ENCODE data around the gene ZNF423. TPM values are rescaled to one million over a fixed set of nuclear protein-coding genes. Genes with fewer than 3 reads are reported as not detected.

Gene ZNF423
- total RNA-seq, 1 donor from 2014 or later, result not detected

DNA sequence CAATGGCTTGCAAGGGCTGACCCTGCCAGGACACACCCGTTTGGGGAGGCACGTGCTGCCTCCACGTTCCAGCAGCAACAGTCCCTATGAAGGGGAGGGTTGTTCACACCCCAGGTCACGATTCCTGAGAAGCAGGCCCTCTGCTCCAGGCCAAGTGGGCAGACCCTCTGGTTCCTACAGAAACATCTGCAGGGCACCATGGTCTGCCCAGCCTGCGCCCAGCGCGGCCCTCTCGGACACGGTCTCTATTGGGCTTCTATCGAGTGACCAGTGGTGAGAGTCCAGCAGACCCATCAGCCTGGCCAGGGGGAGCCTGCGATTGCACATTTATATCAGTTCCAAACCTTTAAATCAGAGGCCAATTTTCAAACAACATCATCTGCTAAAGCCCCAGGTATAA is 128.3 kb downstream of the ZNF423 start:
- Mint-ChIP-seq H3K4me3 (no peak overlapping the region), H3K4me1 (no peaks in the 10 kb centered on the region), H3K27me3 (no peaks in the 10 kb centered on the region), H3K9me3 (peaks cover 4% of the 10 kb centered on the region), H3K27ac (no peak overlapping the region), H3K36me3 (ENCODE audit: low read depth) (no peaks in the 10 kb centered on the region)
- ATAC-seq (ENCODE audit: low read depth), result no peak
- ChIA-PET CTCF (no interaction called here), POLR2A (no interaction called here)
- TF ChIP-seq, protein P1, sequence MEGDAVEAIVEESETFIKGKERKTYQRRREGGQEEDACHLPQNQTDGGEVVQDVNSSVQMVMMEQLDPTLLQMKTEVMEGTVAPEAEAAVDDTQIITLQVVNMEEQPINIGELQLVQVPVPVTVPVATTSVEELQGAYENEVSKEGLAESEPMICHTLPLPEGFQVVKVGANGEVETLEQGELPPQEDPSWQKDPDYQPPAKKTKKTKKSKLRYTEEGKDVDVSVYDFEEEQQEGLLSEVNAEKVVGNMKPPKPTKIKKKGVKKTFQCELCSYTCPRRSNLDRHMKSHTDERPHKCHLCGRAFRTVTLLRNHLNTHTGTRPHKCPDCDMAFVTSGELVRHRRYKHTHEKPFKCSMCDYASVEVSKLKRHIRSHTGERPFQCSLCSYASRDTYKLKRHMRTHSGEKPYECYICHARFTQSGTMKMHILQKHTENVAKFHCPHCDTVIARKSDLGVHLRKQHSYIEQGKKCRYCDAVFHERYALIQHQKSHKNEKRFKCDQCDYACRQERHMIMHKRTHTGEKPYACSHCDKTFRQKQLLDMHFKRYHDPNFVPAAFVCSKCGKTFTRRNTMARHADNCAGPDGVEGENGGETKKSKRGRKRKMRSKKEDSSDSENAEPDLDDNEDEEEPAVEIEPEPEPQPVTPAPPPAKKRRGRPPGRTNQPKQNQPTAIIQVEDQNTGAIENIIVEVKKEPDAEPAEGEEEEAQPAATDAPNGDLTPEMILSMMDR (IDR thresholded peaks at IDR 0.05), result no peak
- intact Hi-C loops (cut with micrococcal nuclease), result no loop called here
- no peak for DNase-seq

DNA sequence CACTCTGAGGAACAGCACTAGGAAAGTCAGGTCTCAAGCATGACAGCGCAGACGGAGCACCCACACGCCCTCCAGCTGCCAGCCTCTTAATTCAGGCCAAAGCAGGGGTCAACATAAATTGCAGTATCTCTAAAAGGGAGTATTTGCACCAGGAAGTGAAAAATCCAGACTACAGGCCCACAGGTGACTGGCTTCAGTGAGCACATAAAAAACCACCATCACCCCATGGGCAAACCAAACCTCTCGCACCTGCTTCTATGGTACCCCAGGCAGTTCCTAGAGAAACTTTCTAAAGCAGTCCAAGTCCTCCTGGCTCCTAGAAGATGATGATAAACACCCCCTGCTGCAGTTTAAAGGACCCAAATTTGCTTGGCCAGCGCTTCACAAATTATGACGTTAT is 129.8 kb downstream of the ZNF423 start:
- TF ChIP-seq, protein P1 (IDR thresholded peaks at IDR 0.05), result no peak
- H3K27me3 Mint-ChIP-seq, result no peaks in the 10 kb centered on the region
- H3K4me3 Mint-ChIP-seq, result no peak overlapping the region
- no peaks in the 10 kb centered on the region for H3K4me1 Mint-ChIP-seq
- intact Hi-C loops (cut with micrococcal nuclease), result no loop called here
- ChIA-PET POLR2A (no interaction called here), CTCF (no interaction called here)
- H3K27ac Mint-ChIP-seq, result no peak overlapping the region
- peaks cover 4% of the 10 kb centered on the region for H3K9me3 Mint-ChIP-seq
- ATAC-seq (ENCODE audit: low read depth) (no peak), DNase-seq (no peak)
- no peaks in the 10 kb centered on the region for H3K36me3 Mint-ChIP-seq (ENCODE audit: low read depth)

DNA sequence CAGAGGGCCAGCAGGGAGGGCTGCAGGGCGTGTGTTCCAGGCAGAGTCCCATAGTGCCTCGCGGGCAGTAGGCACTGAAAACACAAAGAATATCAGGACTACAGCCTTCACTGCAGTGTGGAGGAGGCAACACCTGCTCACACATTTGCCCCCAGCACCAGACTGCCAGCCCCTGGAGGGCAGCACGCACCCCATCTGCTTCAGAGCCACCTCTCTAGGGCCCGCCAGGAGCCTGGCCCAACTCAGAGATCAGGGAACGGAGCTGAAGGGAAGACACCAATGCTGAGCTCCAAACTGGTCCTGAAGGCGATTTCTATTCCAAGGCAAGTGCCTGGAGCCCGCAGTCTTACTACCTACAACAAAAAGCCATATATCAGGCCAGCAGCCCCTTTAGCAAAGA is 130.3 kb downstream of the ZNF423 start:
- DNase-seq (no peak), ATAC-seq (ENCODE audit: low read depth) (no peak)
- no peaks in the 10 kb centered on the region for H3K4me1 Mint-ChIP-seq
- H3K4me3 Mint-ChIP-seq, result no peak overlapping the region
- H3K9me3 Mint-ChIP-seq, result peaks cover 4% of the 10 kb centered on the region
- ChIA-PET POLR2A (no interaction called here), CTCF (no interaction called here)
- no peaks in the 10 kb centered on the region for H3K36me3 Mint-ChIP-seq (ENCODE audit: low read depth)
- no peak overlapping the region for H3K27ac Mint-ChIP-seq
- intact Hi-C loops (cut with micrococcal nuclease), result no loop called here
- no peaks in the 10 kb centered on the region for H3K27me3 Mint-ChIP-seq
- TF ChIP-seq, protein P1 (IDR thresholded peaks at IDR 0.05), result no peak

DNA sequence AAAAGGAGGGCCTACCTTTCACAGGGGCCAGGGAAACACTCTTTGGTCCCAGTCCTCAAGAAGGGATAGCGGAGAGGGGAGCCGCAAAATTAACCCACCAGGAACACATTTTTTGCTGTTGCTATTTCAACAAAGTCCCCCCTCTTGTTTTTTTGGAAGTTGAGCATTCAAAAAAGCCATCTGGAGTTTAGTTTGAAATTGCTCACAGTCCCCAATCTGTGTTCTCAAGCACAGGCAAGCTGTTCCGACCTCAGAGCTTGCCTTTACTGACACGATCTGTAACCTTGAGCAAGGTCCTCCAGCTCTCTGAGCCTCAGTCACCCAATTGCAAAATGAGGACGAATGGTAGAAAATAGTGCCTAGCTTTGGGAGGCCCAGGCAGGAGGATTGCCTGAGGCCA is 131.1 kb downstream of the ZNF423 start:
- Mint-ChIP-seq H3K4me3 (no peak overlapping the region), H3K27ac (no peak overlapping the region), H3K36me3 (ENCODE audit: low read depth) (no peaks in the 10 kb centered on the region), H3K9me3 (peaks cover under 1% of the 10 kb centered on the region), H3K4me1 (no peaks in the 10 kb centered on the region), H3K27me3 (no peaks in the 10 kb centered on the region)
- TF ChIP-seq, protein P1 (IDR thresholded peaks at IDR 0.05), result no peak
- intact Hi-C loops (cut with micrococcal nuclease), result no loop called here
- DNase-seq (no peak), ATAC-seq (ENCODE audit: low read depth) (no peak)
- ChIA-PET POLR2A (no interaction called here), CTCF (no interaction called here)

DNA sequence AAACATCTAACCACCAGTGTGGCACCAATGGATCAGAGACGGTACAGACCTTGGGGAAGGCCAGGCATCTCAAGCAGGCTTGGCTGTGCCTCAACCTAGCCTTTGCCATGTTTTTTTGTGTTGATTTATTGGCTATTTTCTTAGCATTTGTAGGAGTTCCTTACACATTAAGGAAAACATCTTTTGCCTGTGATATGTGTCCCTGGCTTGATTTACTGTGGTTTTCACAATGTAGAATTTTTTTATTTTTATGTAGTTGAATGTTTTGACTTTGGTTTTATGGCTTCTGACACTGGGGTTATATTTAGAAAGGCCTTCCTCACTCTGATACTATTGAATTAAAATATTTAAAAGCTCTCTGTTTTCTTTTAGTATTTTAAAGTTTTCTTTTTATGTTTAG is 132.6 kb downstream of the ZNF423 start:
- no peak for ATAC-seq (ENCODE audit: low read depth)
- H3K36me3 Mint-ChIP-seq (ENCODE audit: low read depth), result no peaks in the 10 kb centered on the region
- intact Hi-C loops (cut with micrococcal nuclease), result no loop called here
- ChIA-PET CTCF (no interaction called here), POLR2A (no interaction called here)
- no peaks in the 10 kb centered on the region for H3K27me3 Mint-ChIP-seq
- TF ChIP-seq, protein P1 (IDR thresholded peaks at IDR 0.05), result no peak
- H3K4me1 Mint-ChIP-seq, result no peaks in the 10 kb centered on the region
- no peak overlapping the region for H3K27ac Mint-ChIP-seq
- H3K4me3 Mint-ChIP-seq, result no peak overlapping the region
- no peak for DNase-seq
- no peaks in the 10 kb centered on the region for H3K9me3 Mint-ChIP-seq

Measured in activated B cell treated with CpG ODN at 0.5 μM for 24 hours (primary cell).